Keratinocyte (primary cell): Measurements from ENCODE around the gene IDH1.

ENCODE experiments used
- CTCF ChIP-seq, 3 experiments: IDR thresholded peaks in 1 of 3; conservative IDR thresholded peaks in 1 of 3; optimal IDR thresholded peaks in 1 of 3; 2 replicates in 2 of 3; 3 replicates in 1 of 3; pipeline versions ENCODE3 to v1.5.1; 2011; ENCODE audit warnings: low read length in 3 of 3, mild to moderate bottlenecking in 3 of 3, moderate library complexity in 2 of 3, control low read depth in 1 of 3, inconsistent platforms in 1 of 3; ENCODE audit not compliant: insufficient read depth in 2 of 3; ENCODE audit errors: extremely low read depth in 1 of 3
- EZH2 ChIP-seq: IDR thresholded peaks from one replicate; pipeline ENCODE4 v1.6.1; 2012; ENCODE audit warnings: inconsistent platforms, mild to moderate bottlenecking, low read length, moderate library complexity

- TF ChIP-seq CTCF (optimal IDR thresholded peaks at IDR 0.05 in 1 of 3, IDR thresholded peaks at IDR 0.05 in 1 of 3, conservative IDR thresholded peaks at IDR 0.05 in 1 of 3; ENCODE audit: extremely low read depth in 1 of 3, insufficient read depth in 2 of 3, low read length in 3 of 3) (no peak), EZH2 (no peak)
Measured at GRCh38 chr2:208285853-208286252, 31.0 kb upstream of the IDH1 start.
